ENCODE measurements around the gene FLVCR2.

Gene FLVCR2

GRCh38 chr14:75649337-75649736, 70.9 kb downstream of the FLVCR2 start:
- no peak overlapping the region for H3K27ac ChIP-seq
- no peak overlapping the region for H3K4me3 ChIP-seq
- H3K9ac ChIP-seq (ENCODE audit: insufficient read length) = no peak overlapping the region
- DNase-seq (ENCODE audit: low read depth, low spot score) = no peak
- no peaks in the 10 kb centered on the region for H3K9me3 ChIP-seq (ENCODE audit: low read depth, low read length)
- peaks cover 58% of the 10 kb centered on the region for H3K36me3 ChIP-seq (ENCODE audit: insufficient read depth, low read length)
- no peak for TF ChIP-seq POLR2AphosphoS5 (IDR thresholded peaks at IDR 0.05; ENCODE audit: borderline replicate concordance, low read depth, low read length)
- TF ChIP-seq EZH2 (IDR thresholded peaks at IDR 0.05) = no peak
- TF ChIP-seq FOXP2 (optimal IDR thresholded peaks at IDR 0.05; ENCODE audit: control extremely low read depth, extremely low read length, insufficient read depth) = no peak

DNA sequence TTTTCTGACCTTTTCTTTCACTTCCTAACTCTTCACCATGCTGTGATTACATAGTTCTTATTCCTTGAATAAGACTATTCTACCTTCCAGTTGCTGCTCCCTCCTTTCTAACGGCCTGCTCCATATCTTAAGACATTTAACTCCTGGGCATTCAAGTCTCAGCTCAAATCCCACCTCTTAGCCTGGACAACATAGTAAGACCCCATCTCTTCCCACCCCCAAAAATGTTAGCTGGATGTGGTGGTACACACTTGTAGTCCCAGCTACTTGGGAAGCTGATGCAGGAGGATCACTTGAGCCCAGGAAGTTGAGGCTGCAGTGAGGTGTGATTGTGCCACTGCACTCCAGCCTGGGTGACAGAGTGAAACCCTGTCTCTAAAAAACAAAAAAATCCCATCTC, 71.4 kb downstream of the FLVCR2 start:
- TF ChIP-seq FOXP2 (optimal IDR thresholded peaks at IDR 0.05; ENCODE audit: control extremely low read depth, extremely low read length, insufficient read depth) (no peak), POLR2AphosphoS5 (IDR thresholded peaks at IDR 0.05; ENCODE audit: borderline replicate concordance, low read depth, low read length) (no peak), EZH2 (IDR thresholded peaks at IDR 0.05) (no peak)
- no peak for DNase-seq (ENCODE audit: low read depth, low spot score)
- H3K36me3 ChIP-seq (ENCODE audit: insufficient read depth, low read length) = peaks cover 62% of the 10 kb centered on the region
- no peaks in the 10 kb centered on the region for H3K9me3 ChIP-seq (ENCODE audit: low read depth, low read length)
- no peak overlapping the region for H3K4me3 ChIP-seq
- H3K9ac ChIP-seq (ENCODE audit: insufficient read length) = no peak overlapping the region
- H3K27ac ChIP-seq = no peak overlapping the region

GRCh38 chr14:75650253-75651058, 72.0 kb downstream of the FLVCR2 start:
- H3K27ac ChIP-seq = no peak overlapping the region
- no peak overlapping the region for H3K9ac ChIP-seq (ENCODE audit: insufficient read length)
- no peaks in the 10 kb centered on the region for H3K9me3 ChIP-seq (ENCODE audit: low read depth, low read length)
- H3K36me3 ChIP-seq (ENCODE audit: insufficient read depth, low read length) = peaks cover 69% of the 10 kb centered on the region
- no peak for DNase-seq (ENCODE audit: low read depth, low spot score)
- no peak overlapping the region for H3K4me3 ChIP-seq
- TF ChIP-seq POLR2AphosphoS5 (IDR thresholded peaks at IDR 0.05; ENCODE audit: borderline replicate concordance, low read depth, low read length) (no peak), EZH2 (IDR thresholded peaks at IDR 0.05) (no peak), FOXP2 (optimal IDR thresholded peaks at IDR 0.05; ENCODE audit: control extremely low read depth, extremely low read length, insufficient read depth) (no peak)

DNA sequence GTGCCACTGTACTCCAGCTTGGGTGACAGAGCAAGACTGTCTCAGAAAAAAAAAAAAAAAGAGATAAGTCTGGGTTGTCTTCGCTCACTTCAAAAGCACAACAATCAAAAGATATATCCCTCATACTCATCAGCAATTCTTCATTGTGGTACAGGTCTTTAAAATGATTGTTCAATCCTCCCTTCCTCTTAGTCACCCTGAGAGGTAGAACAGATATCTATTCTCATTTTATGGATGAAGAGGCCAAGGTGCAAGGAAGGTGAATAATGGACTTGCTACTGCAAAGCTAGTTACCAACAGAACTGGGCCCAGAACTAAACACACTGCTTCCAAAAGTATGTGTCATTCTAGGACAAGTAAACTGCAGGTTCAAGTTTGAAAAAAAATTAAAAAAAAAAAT, 75.1 kb downstream of the FLVCR2 start:
- no peak overlapping the region for H3K27ac ChIP-seq
- no peaks in the 10 kb centered on the region for H3K9me3 ChIP-seq (ENCODE audit: low read depth, low read length)
- TF ChIP-seq FOXP2 (optimal IDR thresholded peaks at IDR 0.05; ENCODE audit: control extremely low read depth, extremely low read length, insufficient read depth) (no peak), POLR2AphosphoS5 (IDR thresholded peaks at IDR 0.05; ENCODE audit: borderline replicate concordance, low read depth, low read length) (no peak), EZH2 (IDR thresholded peaks at IDR 0.05) (no peak)
- DNase-seq (ENCODE audit: low read depth, low spot score) = no peak
- H3K36me3 ChIP-seq (ENCODE audit: insufficient read depth, low read length) = peaks cover 91% of the 10 kb centered on the region
- H3K9ac ChIP-seq (ENCODE audit: insufficient read length) = no peak overlapping the region
- no peak overlapping the region for H3K4me3 ChIP-seq

DNA sequence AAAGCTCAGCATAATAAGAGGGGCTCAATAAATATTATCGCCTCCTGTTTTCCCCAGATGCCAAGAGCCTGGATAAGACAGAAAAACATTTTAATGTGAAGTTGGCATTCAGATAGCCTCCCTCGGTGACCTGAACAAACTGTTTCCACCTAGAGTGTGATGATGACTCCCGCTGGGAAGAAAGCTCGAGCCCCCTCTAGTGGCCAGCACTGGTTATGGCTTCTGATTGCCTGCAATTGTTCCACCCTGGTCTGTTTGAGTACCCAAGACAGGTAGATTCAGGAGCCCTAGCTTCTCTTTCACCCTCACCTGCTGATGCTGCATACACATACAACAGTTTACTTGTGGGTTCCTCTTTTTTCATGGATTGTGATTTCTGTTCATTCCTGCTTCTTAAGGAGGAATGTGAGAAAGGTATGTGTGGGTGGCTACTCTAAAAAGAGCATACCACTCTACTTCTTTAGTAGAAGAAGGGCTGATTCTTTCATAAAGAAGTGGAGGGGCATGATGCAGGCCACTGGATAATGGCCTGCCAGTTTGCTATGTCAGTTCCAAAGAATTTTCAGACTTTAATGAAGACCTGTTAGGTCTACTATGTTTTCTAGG, 75.8 kb downstream of the FLVCR2 start:
- TF ChIP-seq FOXP2 (optimal IDR thresholded peaks at IDR 0.05; ENCODE audit: control extremely low read depth, extremely low read length, insufficient read depth) (no peak), POLR2AphosphoS5 (IDR thresholded peaks at IDR 0.05; ENCODE audit: borderline replicate concordance, low read depth, low read length) (no peak), EZH2 (IDR thresholded peaks at IDR 0.05) (no peak)
- Histone ChIP-seq H3K36me3 (ENCODE audit: insufficient read depth, low read length) (peaks cover 90% of the 10 kb centered on the region), H3K27ac (no peak overlapping the region)

GRCh38 chr14:75655235-75655634, 76.8 kb downstream of the FLVCR2 start:
- H3K27ac ChIP-seq = no peak overlapping the region
- H3K36me3 ChIP-seq (ENCODE audit: insufficient read depth, low read length) = peaks cover 80% of the 10 kb centered on the region
- H3K4me3 ChIP-seq = no peak overlapping the region
- DNase-seq (ENCODE audit: low read depth, low spot score) = no peak
- no peak overlapping the region for H3K9ac ChIP-seq (ENCODE audit: insufficient read length)
- no peaks in the 10 kb centered on the region for H3K9me3 ChIP-seq (ENCODE audit: low read depth, low read length)
- TF ChIP-seq EZH2 (IDR thresholded peaks at IDR 0.05) (no peak), POLR2AphosphoS5 (IDR thresholded peaks at IDR 0.05; ENCODE audit: borderline replicate concordance, low read depth, low read length) (no peak), FOXP2 (optimal IDR thresholded peaks at IDR 0.05; ENCODE audit: control extremely low read depth, extremely low read length, insufficient read depth) (no peak)

More for the DNA sequence above, 75.8 kb downstream of the FLVCR2 start:
- Histone ChIP-seq H3K9ac (ENCODE audit: insufficient read length) (no peak overlapping the region), H3K4me3 (no peak overlapping the region), H3K9me3 (ENCODE audit: low read depth, low read length) (no peaks in the 10 kb centered on the region)
- peak; percentile 24 for DNase-seq (ENCODE audit: low read depth, low spot score)

GRCh38 chr14:75657331-75657730, 78.9 kb downstream of the FLVCR2 start:
- Histone ChIP-seq H3K9ac (ENCODE audit: insufficient read length) (no peak overlapping the region), H3K36me3 (ENCODE audit: insufficient read depth, low read length) (peaks cover 59% of the 10 kb centered on the region), H3K4me3 (no peak overlapping the region), H3K9me3 (ENCODE audit: low read depth, low read length) (no peaks in the 10 kb centered on the region), H3K27ac (no peak overlapping the region)
- TF ChIP-seq FOXP2 (optimal IDR thresholded peaks at IDR 0.05; ENCODE audit: control extremely low read depth, extremely low read length, insufficient read depth) (no peak), POLR2AphosphoS5 (IDR thresholded peaks at IDR 0.05; ENCODE audit: borderline replicate concordance, low read depth, low read length) (no peak), EZH2 (IDR thresholded peaks at IDR 0.05) (no peak)
- DNase-seq (ENCODE audit: low read depth, low spot score) = no peak

DNA sequence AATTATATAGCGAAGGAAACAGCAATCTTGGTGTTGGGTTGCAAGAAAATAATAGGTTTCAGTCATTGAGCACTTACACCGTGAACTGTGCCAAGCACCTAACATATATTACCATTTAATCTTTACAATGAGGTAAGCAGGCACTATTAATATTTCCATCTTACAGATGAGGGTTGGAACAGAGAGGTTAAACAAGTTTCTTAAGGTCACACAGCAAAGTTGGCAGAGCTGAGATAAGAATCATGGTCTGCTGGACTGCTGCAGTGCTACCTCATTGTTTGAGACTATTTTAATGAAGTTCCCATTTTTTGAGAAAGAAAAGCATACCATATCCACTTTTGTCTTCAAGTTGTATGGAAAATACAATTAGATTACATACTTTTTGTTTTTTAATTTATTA, 80.5 kb downstream of the FLVCR2 start:
- no peak for DNase-seq (ENCODE audit: low read depth, low spot score)
- H3K9me3 ChIP-seq (ENCODE audit: low read depth, low read length) = no peaks in the 10 kb centered on the region
- H3K27ac ChIP-seq = no peak overlapping the region
- peak overlapping the region; percentile 25 for H3K9ac ChIP-seq (ENCODE audit: insufficient read length)
- peaks cover 53% of the 10 kb centered on the region for H3K36me3 ChIP-seq (ENCODE audit: insufficient read depth, low read length)
- H3K4me3 ChIP-seq = no peak overlapping the region
- TF ChIP-seq FOXP2 (optimal IDR thresholded peaks at IDR 0.05; ENCODE audit: control extremely low read depth, extremely low read length, insufficient read depth) = no peak
- no peak for TF ChIP-seq EZH2 (IDR thresholded peaks at IDR 0.05)
- TF ChIP-seq POLR2AphosphoS5 (IDR thresholded peaks at IDR 0.05; ENCODE audit: borderline replicate concordance, low read depth, low read length) = no peak

Data from SK-N-MC (cell line).